K562 (cell line): ENCODE measurements around the gene NRSN2. TPM values are rescaled to one million over a fixed set of nuclear protein-coding genes. Genes with fewer than 3 reads are reported as not detected.

Source experiments
- CREM ChIP-seq: IDR thresholded peaks from 2 replicates; pipeline ENCODE4 v1.6.1; 2014; ENCODE audit warnings: antibody characterized with exemption, low read depth
- HDAC6 ChIP-seq: IDR thresholded peaks from 2 replicates; pipeline ENCODE4 v1.6.1; 2012; ENCODE audit warnings: low read depth, mild to moderate bottlenecking, control low read depth, inconsistent platforms, low read length, moderate library complexity
- KHSRP ChIP-seq: fragments of 450-650 bp; IDR thresholded peaks from 2 replicates; pipeline ENCODE4 v1.6.1; 2017
- MTA1 ChIP-seq: fragments of 450-650 bp; IDR thresholded peaks from 2 replicates; pipeline ENCODE4 v1.6.1; 2017; ENCODE audit warnings: borderline replicate concordance
- TCF15 ChIP-seq: fragments of 250-450 bp; sonication (Bioruptor Pico); IDR thresholded peaks from 2 replicates; pipeline ENCODE4 v1.8.0; 2022; ENCODE audit warnings: moderate library complexity, mild to moderate bottlenecking, inconsistent platforms
- ZC3H4 ChIP-seq: sonication (generic); formaldehyde crosslinking; IDR thresholded peaks from 2 replicates; pipeline ENCODE4 v1.9.0; 2021; ENCODE audit warnings: missing genetic modification reagents, borderline replicate concordance
- ZNF197 ChIP-seq: fragments of 200-800 bp; sonication (Bioruptor generic); IDR thresholded peaks from 2 replicates; pipeline ENCODE4 v1.6.1; 2016; ENCODE audit warnings: low read depth, missing genetic modification characterization, missing compliant biosample characterization
- ZNF280A ChIP-seq: fragments of 450-650 bp; IDR thresholded peaks from 2 replicates; pipeline ENCODE4 v1.6.1; 2018; ENCODE audit warnings: mild to moderate bottlenecking, low read depth; ENCODE audit not compliant: partially characterized antibody
- polyA plus RNA-seq, 8 experiments: library from polyadenylated mRNA; depleted of rRNA in 4 of 8; stranded (reverse) in 5 of 8; unstranded in 3 of 8; fragments of >200 nt; fragmentation: Nextera tagmentation in 2 of 8; fragmentation: Illumina TruSeq in 1 of 8; extraction: Ambion mirVana in 2 of 8; extraction: Trizol in 1 of 8; gene quantifications; 2 replicates each; pipeline versions ENCODE4 v1.2.1 to v1.2.3, GENCODE V29; 2011 to 2014; ENCODE audit warnings: inconsistent platforms in 1 of 8, missing spikeins in 1 of 8
- total RNA-seq, 7 experiments: library from RNA; depleted of rRNA in 6 of 7; stranded (reverse); fragments of >200 nt in 6 of 7; fragmentation: Illumina TruSeq in 2 of 7; extraction: Trizol in 2 of 7; gene quantifications; 2 replicates each; pipeline versions ENCODE4 v1.2.1 to v1.2.3, GENCODE V29; 2011 to 2021; ENCODE audit warnings: low replicate concordance in 1 of 7

NRSN2 gene
- total and polyA plus RNA-seq, 9 of the 15 experiments (the other 6 are each of a cell fraction or from before 2014, with no cell fraction given), result 7.5 to 29.7 (median 11.1) TPM

- TF ChIP-seq ZNF280A (no peak), ZNF197 (CRISPR knock-in tag) (peak; percentile 31; the same call in 1 of the 2 replicates), MTA1 (peak; percentile 72; the same call in 1 of the 2 replicates), ZC3H4 (CRISPR knock-in tag) (no peak), TCF15 (no peak; the same call in 1 of the 2 replicates), HDAC6 (no peak), CREM (peak; percentile 58; the same call in 1 of the 2 replicates), KHSRP (no peak)
Observed at GRCh38 chr20:401682-402495, 55.0 kb downstream of the NRSN2 start (continued).
